Neural cell (in vitro differentiated cells): ENCODE results near the gene TFRC.
"Not testable (repeated sequence)": the region's sequence is repeated elsewhere in the genome, so short reads cannot be mapped to it uniquely, and the experiment has no call there.

Experiments
- POLR2AphosphoS5 ChIP-seq: IDR thresholded peaks from 2 replicates; pipeline ENCODE4 v1.6.1; 2012
- TF ChIP-seq, protein P1 (sequence below): fragments of 450-650 bp; IDR thresholded peaks from 2 replicates; pipeline ENCODE4 v1.5.1; 2014; ENCODE audit warnings: antibody characterized with exemption, mild to moderate bottlenecking, moderate library complexity; ENCODE audit not compliant: poor library complexity, severe bottlenecking

DNA sequence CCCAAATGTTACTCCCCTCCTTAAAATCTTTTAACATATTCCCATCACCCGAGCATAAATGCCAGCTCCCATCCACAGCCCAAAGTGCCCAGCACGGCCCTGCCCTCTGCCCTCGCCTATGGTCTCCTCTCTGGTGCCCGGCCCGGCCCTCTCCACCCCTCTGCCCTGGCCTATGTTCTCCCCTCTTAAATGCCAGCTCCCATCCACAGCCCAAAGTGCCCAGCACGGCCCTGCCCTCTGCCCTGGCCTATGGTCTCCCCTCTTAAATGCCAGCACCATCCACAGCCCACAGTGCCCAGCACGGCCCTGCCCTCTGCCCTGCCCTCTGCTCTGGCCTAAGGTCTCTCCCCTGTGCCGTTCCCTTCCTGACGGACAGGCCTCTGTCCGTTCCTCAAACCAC, 76.6 kb downstream of the TFRC start:
- TF ChIP-seq, protein P1, sequence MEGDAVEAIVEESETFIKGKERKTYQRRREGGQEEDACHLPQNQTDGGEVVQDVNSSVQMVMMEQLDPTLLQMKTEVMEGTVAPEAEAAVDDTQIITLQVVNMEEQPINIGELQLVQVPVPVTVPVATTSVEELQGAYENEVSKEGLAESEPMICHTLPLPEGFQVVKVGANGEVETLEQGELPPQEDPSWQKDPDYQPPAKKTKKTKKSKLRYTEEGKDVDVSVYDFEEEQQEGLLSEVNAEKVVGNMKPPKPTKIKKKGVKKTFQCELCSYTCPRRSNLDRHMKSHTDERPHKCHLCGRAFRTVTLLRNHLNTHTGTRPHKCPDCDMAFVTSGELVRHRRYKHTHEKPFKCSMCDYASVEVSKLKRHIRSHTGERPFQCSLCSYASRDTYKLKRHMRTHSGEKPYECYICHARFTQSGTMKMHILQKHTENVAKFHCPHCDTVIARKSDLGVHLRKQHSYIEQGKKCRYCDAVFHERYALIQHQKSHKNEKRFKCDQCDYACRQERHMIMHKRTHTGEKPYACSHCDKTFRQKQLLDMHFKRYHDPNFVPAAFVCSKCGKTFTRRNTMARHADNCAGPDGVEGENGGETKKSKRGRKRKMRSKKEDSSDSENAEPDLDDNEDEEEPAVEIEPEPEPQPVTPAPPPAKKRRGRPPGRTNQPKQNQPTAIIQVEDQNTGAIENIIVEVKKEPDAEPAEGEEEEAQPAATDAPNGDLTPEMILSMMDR: not testable (repeated sequence)
- TF ChIP-seq POLR2AphosphoS5: not testable (repeated sequence)
